Body of pancreas (tissue), 4 donors: ENCODE data around the gene MGAT5.

Experiments
- CTCF ChIP-seq, 7 experiments: fragments of 450-650 bp in 4 of 7; fragments of 200-600 bp in 3 of 7; sonication (generic) in 3 of 7; IDR thresholded peaks; one replicate each; pipeline ENCODE4 v1.5.1; 2016 to 2019; ENCODE audit warnings: antibody characterized with exemption in 7 of 7
- POLR2A ChIP-seq, 3 donors: fragments of 450-650 bp; IDR thresholded peaks; one replicate each; pipeline ENCODE4 v1.6.1; 2016; ENCODE audit warnings: antibody characterized with exemption in 3 of 3, mild to moderate bottlenecking in 2 of 3

GRCh38 chr2:134257965-134258683 is 4.3 kb downstream of the MGAT5 start:
- TF ChIP-seq CTCF (IDR thresholded peaks at IDR 0.05): no peak
- no peak for TF ChIP-seq POLR2A (IDR thresholded peaks at IDR 0.05)
